ENCODE results near the gene MPP3. TPM values are rescaled to one million over a fixed set of nuclear protein-coding genes. Genes with fewer than 3 reads are reported as not detected.

MPP3 gene
- polyA plus RNA-seq, 1 donor: 4.9 TPM

DNA sequence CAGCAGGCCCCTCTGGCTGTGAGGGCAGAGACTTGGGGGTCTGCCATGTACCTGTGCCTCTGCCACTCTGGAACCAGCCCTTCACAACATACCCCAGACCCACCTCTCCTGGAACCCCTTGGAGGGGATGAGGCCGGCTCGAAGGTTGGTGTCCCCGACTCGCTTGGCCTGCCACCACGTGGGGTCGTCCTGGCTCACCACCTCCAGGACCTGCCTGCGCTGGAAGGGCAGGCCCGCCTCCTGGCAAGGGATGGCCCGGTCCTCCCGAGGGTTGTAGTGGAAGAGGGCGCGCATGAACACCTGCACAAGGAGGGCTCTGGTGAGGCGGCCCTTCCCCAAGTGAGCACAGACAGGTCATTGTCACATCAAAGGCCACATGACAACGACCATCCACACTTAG is 12.2 kb downstream of the MPP3 start:
- H3K9me3 ChIP-seq (ENCODE audit: control insufficient read depth, low read depth, low read length): no peaks in the 10 kb centered on the region
- H3K4me1 ChIP-seq (ENCODE audit: control insufficient read depth, insufficient read depth, low read length): peaks cover 4% of the 10 kb centered on the region
- no peak overlapping the region for H3K4me3 ChIP-seq (ENCODE audit: low read length)
- no peaks in the 10 kb centered on the region for H3K27me3 ChIP-seq (ENCODE audit: control insufficient read depth, insufficient read depth, low read length)
- no peaks in the 10 kb centered on the region for H3K36me3 ChIP-seq (ENCODE audit: control insufficient read depth, insufficient read depth, low read length)
- no peak overlapping the region for H3K27ac ChIP-seq (ENCODE audit: low read length)
- no peak for DNase-seq
- no CpG with 5 or more reads among the region's 14 CpGs for WGBS (ENCODE audit: insufficient coverage, low lambda C conversion rate)

DNA sequence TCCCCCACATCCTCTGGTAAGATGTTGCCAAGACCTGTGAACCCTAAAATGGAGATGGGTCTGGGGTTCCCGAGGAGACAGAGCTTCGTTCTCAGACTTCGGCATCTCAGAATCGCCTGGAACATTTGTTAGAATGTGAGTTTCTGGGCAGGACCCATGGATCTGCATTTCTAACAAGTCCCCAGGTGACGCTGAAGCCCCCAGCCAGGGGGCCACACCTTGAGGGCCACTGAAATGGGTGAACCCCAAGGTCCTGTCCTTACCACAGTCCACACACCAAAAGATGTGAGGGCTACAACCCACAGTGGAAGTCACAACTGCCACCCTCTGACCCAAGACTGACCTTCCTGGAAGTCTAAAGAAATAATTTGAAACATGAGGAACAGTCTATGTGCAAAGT is 14.0 kb downstream of the MPP3 start:
- no peaks in the 10 kb centered on the region for H3K36me3 ChIP-seq (ENCODE audit: control insufficient read depth, insufficient read depth, low read length)
- no peak overlapping the region for H3K27ac ChIP-seq (ENCODE audit: low read length)
- H3K9me3 ChIP-seq (ENCODE audit: control insufficient read depth, low read depth, low read length): no peaks in the 10 kb centered on the region
- peaks cover 4% of the 10 kb centered on the region for H3K4me1 ChIP-seq (ENCODE audit: control insufficient read depth, insufficient read depth, low read length)
- DNase-seq: no peak
- no peak overlapping the region for H3K4me3 ChIP-seq (ENCODE audit: low read length)
- WGBS (ENCODE audit: insufficient coverage, low lambda C conversion rate): no CpG with 5 or more reads among the region's 5 CpGs
- H3K27me3 ChIP-seq (ENCODE audit: control insufficient read depth, insufficient read depth, low read length): no peaks in the 10 kb centered on the region

DNA sequence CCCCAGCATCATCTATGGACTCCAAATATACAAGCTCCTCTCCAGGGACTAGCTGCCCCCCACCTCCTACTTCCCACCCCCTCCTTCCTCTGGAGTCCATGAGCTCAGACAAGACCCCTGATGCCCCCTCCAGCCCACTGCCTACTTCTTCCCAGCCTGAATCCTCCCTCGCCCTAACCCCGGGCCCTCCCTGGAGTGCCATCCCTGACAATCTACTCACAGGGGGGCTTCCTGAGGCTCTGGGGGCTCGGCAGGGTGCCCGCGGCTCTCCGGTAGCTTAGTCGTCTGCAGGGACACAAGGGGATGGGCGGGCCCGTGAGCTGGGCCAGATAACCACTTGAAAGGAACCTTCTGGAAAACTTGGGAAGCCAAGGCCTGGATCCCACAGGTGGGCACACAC is 15.1 kb downstream of the MPP3 start:
- Histone ChIP-seq H3K4me3 (ENCODE audit: low read length) (no peak overlapping the region), H3K4me1 (ENCODE audit: control insufficient read depth, insufficient read depth, low read length) (peaks cover 4% of the 10 kb centered on the region), H3K36me3 (ENCODE audit: control insufficient read depth, insufficient read depth, low read length) (peaks cover 2% of the 10 kb centered on the region), H3K27ac (ENCODE audit: low read length) (no peak overlapping the region), H3K27me3 (ENCODE audit: control insufficient read depth, insufficient read depth, low read length) (no peaks in the 10 kb centered on the region), H3K9me3 (ENCODE audit: control insufficient read depth, low read depth, low read length) (no peaks in the 10 kb centered on the region)
- WGBS (ENCODE audit: insufficient coverage, low lambda C conversion rate): no CpG with 5 or more reads among the region's 9 CpGs
- no peak for DNase-seq

DNA sequence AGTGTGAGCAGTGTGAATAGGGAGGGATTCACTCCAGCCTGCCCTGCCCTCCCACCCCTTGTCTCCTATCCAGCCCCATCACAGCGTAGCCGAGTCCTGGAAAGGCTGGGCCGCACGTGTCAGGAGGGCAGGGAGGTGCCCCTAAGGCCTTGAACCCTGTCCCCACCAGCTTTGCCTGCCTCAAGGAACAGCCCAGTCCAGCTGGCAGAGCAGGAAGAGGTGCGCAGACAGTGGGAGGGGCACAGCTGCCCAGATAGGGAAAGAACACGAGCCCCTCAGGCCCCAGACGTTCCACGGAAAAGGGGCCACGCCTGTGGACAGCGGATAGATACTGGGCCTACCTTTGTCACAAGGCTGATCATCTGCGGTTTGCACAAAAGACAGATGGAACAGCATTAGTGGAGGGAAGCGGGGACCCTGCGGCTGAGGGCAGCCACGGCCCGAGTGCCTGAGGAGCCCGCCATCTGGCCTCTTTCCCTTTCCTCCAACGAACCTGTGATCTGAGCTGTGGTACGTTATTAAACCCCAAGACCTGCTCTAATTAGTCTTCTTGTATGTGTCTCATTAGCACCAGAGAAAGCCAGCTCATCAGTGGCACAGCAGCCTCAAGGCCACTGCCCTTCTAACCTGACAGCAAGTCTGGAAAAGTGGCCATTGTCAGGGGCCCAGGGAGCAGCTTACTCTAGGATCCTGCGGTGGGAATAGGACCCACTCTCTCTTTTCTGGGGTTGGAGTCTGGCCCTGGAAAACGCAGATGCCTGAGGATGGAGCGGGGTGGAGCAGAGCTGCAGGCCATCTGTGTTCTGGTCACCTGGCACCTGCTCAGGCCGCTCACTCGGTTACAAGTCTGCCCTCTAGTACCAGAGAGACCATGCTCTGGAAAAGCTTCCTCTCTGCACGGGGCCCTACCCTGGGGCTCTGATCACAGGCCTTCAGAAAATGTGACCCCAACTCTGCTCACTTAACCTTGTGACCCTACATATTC is 16.3 kb downstream of the MPP3 start:
- WGBS (ENCODE audit: insufficient coverage, low lambda C conversion rate): no CpG with 5 or more reads among the region's 24 CpGs
- Histone ChIP-seq H3K4me3 (ENCODE audit: low read length) (no peak overlapping the region), H3K9me3 (ENCODE audit: control insufficient read depth, low read depth, low read length) (no peaks in the 10 kb centered on the region), H3K27ac (ENCODE audit: low read length) (no peak overlapping the region), H3K27me3 (ENCODE audit: control insufficient read depth, insufficient read depth, low read length) (no peaks in the 10 kb centered on the region), H3K36me3 (ENCODE audit: control insufficient read depth, insufficient read depth, low read length) (peaks cover 2% of the 10 kb centered on the region), H3K4me1 (ENCODE audit: control insufficient read depth, insufficient read depth, low read length) (peaks cover 4% of the 10 kb centered on the region)
- peak in 1 of 2 donors; percentile 50 for DNase-seq

DNA sequence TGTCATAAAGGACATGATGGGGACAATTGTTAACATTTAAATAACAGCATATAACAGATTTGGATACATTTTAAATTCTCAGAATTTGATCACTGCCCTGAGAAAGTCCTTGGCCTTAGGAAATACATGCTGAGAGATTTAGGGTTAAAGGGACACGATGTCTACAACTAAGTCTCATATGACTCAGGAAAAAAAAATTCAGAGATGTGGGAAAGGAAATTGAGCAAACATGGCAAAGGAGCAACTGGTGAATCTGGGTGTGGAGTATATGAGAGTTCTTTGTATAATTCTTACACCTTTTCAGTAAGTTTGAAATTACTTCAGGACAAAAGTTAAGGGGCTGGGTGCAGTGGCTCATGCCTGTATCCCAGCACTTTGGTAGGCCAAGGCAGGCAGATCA is 18.2 kb downstream of the MPP3 start:
- no peaks in the 10 kb centered on the region for H3K9me3 ChIP-seq (ENCODE audit: control insufficient read depth, low read depth, low read length)
- DNase-seq: no peak
- peaks cover 2% of the 10 kb centered on the region for H3K36me3 ChIP-seq (ENCODE audit: control insufficient read depth, insufficient read depth, low read length)
- H3K27ac ChIP-seq (ENCODE audit: low read length): no peak overlapping the region
- H3K27me3 ChIP-seq (ENCODE audit: control insufficient read depth, insufficient read depth, low read length): no peaks in the 10 kb centered on the region
- no peak overlapping the region for H3K4me3 ChIP-seq (ENCODE audit: low read length)
- WGBS (ENCODE audit: insufficient coverage, low lambda C conversion rate): 50% methylated on average over 1 of the region's 1 CpG
- H3K4me1 ChIP-seq (ENCODE audit: control insufficient read depth, insufficient read depth, low read length): peaks cover 4% of the 10 kb centered on the region

DNA sequence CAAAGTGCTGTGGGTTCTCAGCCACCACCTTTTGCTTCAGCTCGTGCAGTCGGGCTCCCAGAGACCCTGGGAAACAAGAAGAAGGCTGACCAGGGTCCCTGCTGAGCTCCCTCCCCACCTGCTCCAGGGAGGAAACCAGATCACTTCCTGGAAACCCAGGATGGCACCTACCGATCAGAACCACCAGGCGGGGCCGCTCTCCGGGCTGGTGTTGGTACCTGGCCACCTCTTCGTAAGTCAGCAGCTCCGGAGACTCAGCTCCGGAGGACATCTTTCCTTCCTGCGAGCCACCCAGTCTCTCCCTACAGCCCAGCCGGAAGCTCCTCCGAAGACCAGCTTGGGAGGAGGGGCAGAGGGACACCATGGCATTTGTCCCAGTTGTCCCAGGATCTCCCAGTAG is 18.9 kb downstream of the MPP3 start:
- no peak overlapping the region for H3K27ac ChIP-seq (ENCODE audit: low read length)
- H3K4me3 ChIP-seq (ENCODE audit: low read length): no peak overlapping the region
- H3K4me1 ChIP-seq (ENCODE audit: control insufficient read depth, insufficient read depth, low read length): peaks cover 4% of the 10 kb centered on the region
- no peaks in the 10 kb centered on the region for H3K27me3 ChIP-seq (ENCODE audit: control insufficient read depth, insufficient read depth, low read length)
- no CpG with 5 or more reads among the region's 12 CpGs for WGBS (ENCODE audit: insufficient coverage, low lambda C conversion rate)
- peaks cover 2% of the 10 kb centered on the region for H3K36me3 ChIP-seq (ENCODE audit: control insufficient read depth, insufficient read depth, low read length)
- no peaks in the 10 kb centered on the region for H3K9me3 ChIP-seq (ENCODE audit: control insufficient read depth, low read depth, low read length)
- no peak for DNase-seq

DNA sequence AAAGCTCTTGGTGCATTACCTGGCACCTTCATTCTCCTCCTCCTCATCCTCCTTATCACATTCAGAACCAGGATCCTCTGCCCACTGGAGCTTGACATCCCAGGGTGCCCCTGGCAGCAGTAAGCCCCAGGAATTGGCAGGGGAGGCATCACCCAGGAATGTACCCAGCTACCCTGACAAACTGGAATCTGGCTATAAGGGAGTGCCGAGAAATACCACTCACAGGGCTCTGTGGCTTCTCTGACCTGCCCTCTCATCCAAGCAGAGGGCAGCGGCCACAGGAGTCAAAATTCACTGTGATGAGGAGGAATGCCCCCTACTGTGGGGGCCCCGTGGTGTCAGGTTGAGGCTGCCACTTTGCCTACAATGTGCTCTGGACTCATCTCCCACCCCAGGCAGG is 19.6 kb downstream of the MPP3 start:
- DNase-seq: no peak
- Histone ChIP-seq H3K4me3 (ENCODE audit: low read length) (no peak overlapping the region), H3K9me3 (ENCODE audit: control insufficient read depth, low read depth, low read length) (no peaks in the 10 kb centered on the region), H3K27ac (ENCODE audit: low read length) (no peak overlapping the region), H3K36me3 (ENCODE audit: control insufficient read depth, insufficient read depth, low read length) (peaks cover 2% of the 10 kb centered on the region), H3K27me3 (ENCODE audit: control insufficient read depth, insufficient read depth, low read length) (no peaks in the 10 kb centered on the region), H3K4me1 (ENCODE audit: control insufficient read depth, insufficient read depth, low read length) (peaks cover 4% of the 10 kb centered on the region)
- no CpG with 5 or more reads among the region's 3 CpGs for WGBS (ENCODE audit: insufficient coverage, low lambda C conversion rate)

DNA sequence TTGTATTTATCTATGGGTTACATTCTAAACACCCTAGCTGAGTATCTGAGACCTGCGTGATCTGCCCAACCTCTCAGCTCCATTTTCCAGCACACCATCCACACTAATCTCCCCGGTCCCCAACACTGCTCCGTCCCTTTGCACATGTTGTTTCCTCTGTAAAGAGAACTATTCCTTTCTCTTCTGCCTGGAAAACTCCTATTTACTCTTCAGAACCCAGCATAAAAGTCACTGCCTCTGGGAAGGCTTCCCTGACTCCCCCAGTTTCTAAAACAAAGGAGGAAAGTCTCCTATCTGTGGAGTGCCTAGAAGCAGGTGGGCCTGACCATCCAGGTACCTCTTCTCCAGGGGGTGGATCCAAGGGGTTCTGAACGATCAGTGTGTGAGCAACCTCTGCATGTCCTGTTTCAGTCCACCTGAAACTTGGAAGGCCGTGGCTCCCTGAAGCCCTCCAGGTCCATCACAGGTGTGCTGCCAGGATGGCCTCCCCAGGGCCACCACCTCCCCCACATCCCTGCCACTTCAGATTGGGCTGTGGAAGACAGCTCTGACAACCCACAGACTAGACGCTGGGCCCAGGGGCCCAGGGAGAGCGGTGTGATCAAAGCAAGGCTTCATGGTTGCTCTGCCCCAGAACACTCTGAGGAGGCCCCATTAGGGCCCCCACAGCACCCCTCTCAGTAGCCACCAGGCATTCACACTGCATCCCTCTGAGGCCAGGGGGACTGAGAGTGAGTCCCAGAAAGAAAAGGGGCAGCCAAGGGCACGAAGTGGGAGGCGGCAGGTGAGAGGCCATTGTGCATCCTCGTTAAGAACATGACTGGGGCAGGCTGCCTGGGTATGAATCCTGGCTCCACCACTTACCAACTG is 20.3 kb downstream of the MPP3 start:
- WGBS (ENCODE audit: insufficient coverage, low lambda C conversion rate): no CpG with 5 or more reads among the region's 10 CpGs
- Histone ChIP-seq H3K36me3 (ENCODE audit: control insufficient read depth, insufficient read depth, low read length) (peaks cover 2% of the 10 kb centered on the region), H3K27me3 (ENCODE audit: control insufficient read depth, insufficient read depth, low read length) (no peaks in the 10 kb centered on the region), H3K4me3 (ENCODE audit: low read length) (no peak overlapping the region), H3K4me1 (ENCODE audit: control insufficient read depth, insufficient read depth, low read length) (peaks cover 4% of the 10 kb centered on the region), H3K27ac (ENCODE audit: low read length) (no peak overlapping the region), H3K9me3 (ENCODE audit: control insufficient read depth, low read depth, low read length) (no peaks in the 10 kb centered on the region)
- no peak for DNase-seq

DNA sequence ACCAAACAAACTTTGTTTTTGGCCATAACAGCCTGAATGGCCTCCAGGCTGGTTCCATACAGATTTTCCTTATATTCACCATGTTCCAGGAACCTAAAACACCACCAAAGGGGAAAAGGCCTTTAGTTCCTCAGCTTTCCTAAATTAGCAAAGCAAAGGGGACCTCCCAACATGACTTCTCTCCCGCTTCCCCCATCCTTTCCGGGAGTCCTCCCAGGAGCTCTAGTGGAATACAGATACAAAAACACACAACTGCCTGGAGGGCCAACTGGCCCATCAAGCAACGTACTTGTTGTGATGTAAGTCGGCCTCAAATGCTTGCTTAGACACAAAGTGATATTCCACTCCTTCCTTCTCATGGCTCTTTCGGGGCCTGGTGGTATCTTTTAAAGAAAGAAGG is 22.1 kb downstream of the MPP3 start:
- Histone ChIP-seq H3K27me3 (ENCODE audit: control insufficient read depth, insufficient read depth, low read length) (no peaks in the 10 kb centered on the region), H3K36me3 (ENCODE audit: control insufficient read depth, insufficient read depth, low read length) (peaks cover 2% of the 10 kb centered on the region), H3K9me3 (ENCODE audit: control insufficient read depth, low read depth, low read length) (no peaks in the 10 kb centered on the region), H3K27ac (ENCODE audit: low read length) (no peak overlapping the region), H3K4me3 (ENCODE audit: low read length) (no peak overlapping the region), H3K4me1 (ENCODE audit: control insufficient read depth, insufficient read depth, low read length) (no peaks in the 10 kb centered on the region)
- no peak for DNase-seq
- WGBS (ENCODE audit: insufficient coverage, low lambda C conversion rate): no CpG with 5 or more reads among the region's 5 CpGs

DNA sequence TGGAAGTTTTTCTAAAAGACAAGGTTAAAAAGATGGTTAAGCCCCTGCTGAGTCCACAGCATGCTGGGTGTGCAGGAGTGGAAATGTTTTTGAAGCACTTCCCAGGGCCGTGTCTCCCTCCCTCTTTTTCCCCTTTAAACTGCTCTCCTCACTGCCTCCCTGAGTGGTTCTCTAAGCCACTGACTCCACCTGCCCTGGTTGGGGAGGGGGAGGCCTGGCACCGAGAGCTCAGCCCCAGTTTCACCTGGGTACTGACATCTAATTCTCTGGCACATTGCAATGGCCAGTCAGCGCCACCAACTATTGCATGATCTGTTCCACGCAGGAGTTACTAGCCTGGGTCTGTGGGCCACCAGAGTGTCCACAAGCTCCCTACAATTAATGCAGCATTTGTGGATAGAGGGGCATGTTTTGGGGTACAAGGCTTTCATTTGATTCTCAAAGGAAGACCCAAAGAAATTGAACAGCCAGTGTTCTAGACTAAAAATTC is 22.7 kb downstream of the MPP3 start:
- Histone ChIP-seq H3K36me3 (ENCODE audit: control insufficient read depth, insufficient read depth, low read length) (peaks cover 2% of the 10 kb centered on the region), H3K27ac (ENCODE audit: low read length) (no peak overlapping the region), H3K4me3 (ENCODE audit: low read length) (no peak overlapping the region), H3K9me3 (ENCODE audit: control insufficient read depth, low read depth, low read length) (no peaks in the 10 kb centered on the region), H3K4me1 (ENCODE audit: control insufficient read depth, insufficient read depth, low read length) (no peaks in the 10 kb centered on the region), H3K27me3 (ENCODE audit: control insufficient read depth, insufficient read depth, low read length) (no peaks in the 10 kb centered on the region)
- no peak for DNase-seq
- WGBS (ENCODE audit: insufficient coverage, low lambda C conversion rate): no CpG with 5 or more reads among the region's 4 CpGs

Measured in large intestine (tissue), 3 donors.